Measurements from ENCODE around the gene COIL.

DNA sequence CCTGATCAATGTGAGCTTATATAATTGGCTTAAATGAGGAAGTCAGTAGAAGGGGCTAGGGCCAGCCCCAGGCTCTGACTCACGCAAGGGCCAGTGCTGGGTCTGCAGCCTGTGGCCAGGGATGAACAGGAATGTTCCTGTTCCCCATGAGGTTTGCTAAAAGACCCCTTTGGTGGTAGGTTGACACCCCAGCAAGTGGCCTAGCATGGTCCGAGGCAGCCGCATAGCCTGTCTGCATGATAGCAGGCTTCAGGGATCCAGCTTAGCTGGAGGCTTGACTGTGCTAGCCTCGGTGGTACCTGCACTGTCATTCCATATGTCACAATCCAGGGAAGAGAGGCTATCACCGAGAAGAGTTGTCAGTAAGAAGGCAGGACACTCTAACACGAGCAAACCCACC, 70.5 kb downstream of the COIL start:
- TF ChIP-seq, protein P1, sequence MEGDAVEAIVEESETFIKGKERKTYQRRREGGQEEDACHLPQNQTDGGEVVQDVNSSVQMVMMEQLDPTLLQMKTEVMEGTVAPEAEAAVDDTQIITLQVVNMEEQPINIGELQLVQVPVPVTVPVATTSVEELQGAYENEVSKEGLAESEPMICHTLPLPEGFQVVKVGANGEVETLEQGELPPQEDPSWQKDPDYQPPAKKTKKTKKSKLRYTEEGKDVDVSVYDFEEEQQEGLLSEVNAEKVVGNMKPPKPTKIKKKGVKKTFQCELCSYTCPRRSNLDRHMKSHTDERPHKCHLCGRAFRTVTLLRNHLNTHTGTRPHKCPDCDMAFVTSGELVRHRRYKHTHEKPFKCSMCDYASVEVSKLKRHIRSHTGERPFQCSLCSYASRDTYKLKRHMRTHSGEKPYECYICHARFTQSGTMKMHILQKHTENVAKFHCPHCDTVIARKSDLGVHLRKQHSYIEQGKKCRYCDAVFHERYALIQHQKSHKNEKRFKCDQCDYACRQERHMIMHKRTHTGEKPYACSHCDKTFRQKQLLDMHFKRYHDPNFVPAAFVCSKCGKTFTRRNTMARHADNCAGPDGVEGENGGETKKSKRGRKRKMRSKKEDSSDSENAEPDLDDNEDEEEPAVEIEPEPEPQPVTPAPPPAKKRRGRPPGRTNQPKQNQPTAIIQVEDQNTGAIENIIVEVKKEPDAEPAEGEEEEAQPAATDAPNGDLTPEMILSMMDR (conservative IDR thresholded peaks at IDR 0.05; ENCODE audit: low read length) = no peak
- TF ChIP-seq EZH2phosphoT487 (IDR thresholded peaks at IDR 0.05; ENCODE audit: borderline replicate concordance, low read depth, low read length) = no peak
